ENCODE measurements around the gene HOXD8.

Gene HOXD8

GRCh38 chr2:176088937-176089842, 40.3 kb upstream of the HOXD8 start:
- TF ChIP-seq REST (IDR thresholded peaks at IDR 0.05; ENCODE audit: insufficient read depth in 1 of 2, low read depth in 2 of 2, low read length in 2 of 2) (no peak), FOXP2 (optimal IDR thresholded peaks at IDR 0.05; ENCODE audit: borderline replicate concordance, extremely low read depth, extremely low read length, insufficient read depth) (no peak), TAF1 (IDR thresholded peaks at IDR 0.05; ENCODE audit: borderline replicate concordance, insufficient read depth, low read length) (no peak), SIN3A (IDR thresholded peaks at IDR 0.05; ENCODE audit: borderline replicate concordance, insufficient read depth, low read length) (no peak), POLR2AphosphoS5 (IDR thresholded peaks at IDR 0.05; ENCODE audit: low read depth, low read length) (no peak)

DNA sequence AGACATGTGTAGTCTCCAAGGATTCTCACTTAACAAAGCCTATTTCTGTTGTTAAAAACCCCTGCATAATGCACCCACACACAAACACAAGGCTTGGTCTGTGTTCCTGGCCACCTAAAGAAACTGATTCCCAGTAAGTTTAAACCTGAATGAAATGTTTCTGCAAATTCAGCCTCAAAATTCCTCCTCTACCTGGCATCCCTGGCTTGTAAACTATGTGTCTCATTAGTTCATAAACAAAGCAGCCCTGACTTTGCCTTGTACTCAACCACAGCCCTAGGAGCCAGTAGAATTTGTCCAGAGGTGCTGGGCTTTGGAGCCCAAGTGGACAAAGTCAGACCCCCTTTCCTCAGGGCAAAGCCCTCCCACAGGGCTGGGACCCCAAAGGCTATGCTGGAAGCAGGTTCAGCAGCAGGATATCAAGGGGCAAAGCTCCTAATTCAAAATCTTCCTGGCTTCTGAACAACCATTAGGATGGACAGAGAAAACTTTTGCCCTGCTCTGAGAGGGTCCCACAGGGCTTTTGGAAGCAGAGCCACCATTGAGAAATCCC, 39.6 kb upstream of the HOXD8 start:
- no peak for TF ChIP-seq POLR2AphosphoS5 (IDR thresholded peaks at IDR 0.05; ENCODE audit: low read depth, low read length)
- no peak for TF ChIP-seq FOXP2 (optimal IDR thresholded peaks at IDR 0.05; ENCODE audit: borderline replicate concordance, extremely low read depth, extremely low read length, insufficient read depth)
- no peak for TF ChIP-seq TAF1 (IDR thresholded peaks at IDR 0.05; ENCODE audit: borderline replicate concordance, insufficient read depth, low read length)
- TF ChIP-seq SIN3A (IDR thresholded peaks at IDR 0.05; ENCODE audit: borderline replicate concordance, insufficient read depth, low read length): no peak
- no peak for TF ChIP-seq REST (IDR thresholded peaks at IDR 0.05; ENCODE audit: insufficient read depth in 1 of 2, low read depth in 2 of 2, low read length in 2 of 2)

- TF ChIP-seq TAF1 (IDR thresholded peaks at IDR 0.05; ENCODE audit: borderline replicate concordance, insufficient read depth, low read length) (no peak), POLR2AphosphoS5 (IDR thresholded peaks at IDR 0.05; ENCODE audit: low read depth, low read length) (no peak), SIN3A (IDR thresholded peaks at IDR 0.05; ENCODE audit: borderline replicate concordance, insufficient read depth, low read length) (no peak), REST (IDR thresholded peaks at IDR 0.05; ENCODE audit: insufficient read depth in 1 of 2, low read depth in 2 of 2, low read length in 2 of 2) (no peak), FOXP2 (optimal IDR thresholded peaks at IDR 0.05; ENCODE audit: borderline replicate concordance, extremely low read depth, extremely low read length, insufficient read depth) (no peak)
Observed at GRCh38 chr2:176090862-176091261, 38.6 kb upstream of the HOXD8 start.

- TF ChIP-seq FOXP2 (optimal IDR thresholded peaks at IDR 0.05; ENCODE audit: borderline replicate concordance, extremely low read depth, extremely low read length, insufficient read depth): no peak
- no peak for TF ChIP-seq REST (IDR thresholded peaks at IDR 0.05; ENCODE audit: insufficient read depth in 1 of 2, low read depth in 2 of 2, low read length in 2 of 2)
- TF ChIP-seq TAF1 (IDR thresholded peaks at IDR 0.05; ENCODE audit: borderline replicate concordance, insufficient read depth, low read length): no peak
- TF ChIP-seq SIN3A (IDR thresholded peaks at IDR 0.05; ENCODE audit: borderline replicate concordance, insufficient read depth, low read length): no peak
- no peak for TF ChIP-seq POLR2AphosphoS5 (IDR thresholded peaks at IDR 0.05; ENCODE audit: low read depth, low read length)
Observed at GRCh38 chr2:176091329-176092258, 37.9 kb upstream of the HOXD8 start.
